GM21529 (cell line): ENCODE results near the gene SYNDIG1.
A peak's percentile ranks its signal among the peaks of the same experiment; 100 is the strongest.
"Not testable (repeated sequence)": the region's sequence is repeated elsewhere in the genome, so short reads cannot be mapped to it uniquely, and the experiment has no call there.

Source experiments
- ATAC-seq: cut with Tn5 transposase; IDR thresholded peaks from one replicate; pipeline ENCODE4 v1.9.1; 2021; ENCODE audit not compliant: unreplicated experiment

The SYNDIG1 gene

GRCh38 chr20:24605937-24606455, 136.6 kb downstream of the SYNDIG1 start:
- ATAC-seq: no peak

GRCh38 chr20:24607402-24607801, 138.0 kb downstream of the SYNDIG1 start:
- no peak for ATAC-seq

GRCh38 chr20:24608926-24609667, 139.7 kb downstream of the SYNDIG1 start:
- ATAC-seq: peak; percentile 75

- ATAC-seq: no peak
Measured at GRCh38 chr20:24609757-24610156, 140.3 kb downstream of the SYNDIG1 start.

GRCh38 chr20:24610341-24611115, 141.1 kb downstream of the SYNDIG1 start:
- no peak for ATAC-seq

GRCh38 chr20:24611360-24612140, 142.1 kb downstream of the SYNDIG1 start:
- no peak for ATAC-seq

- ATAC-seq: no peak
Measured at GRCh38 chr20:24612799-24613775, 143.7 kb downstream of the SYNDIG1 start.

GRCh38 chr20:24614341-24614740, 144.9 kb downstream of the SYNDIG1 start:
- no peak for ATAC-seq

GRCh38 chr20:24615353-24615752, 145.9 kb downstream of the SYNDIG1 start:
- no peak for ATAC-seq

- no peak for ATAC-seq
Measured at GRCh38 chr20:24616258-24617079, 147.0 kb downstream of the SYNDIG1 start.

GRCh38 chr20:24617080-24617432, 147.6 kb downstream of the SYNDIG1 start:
- ATAC-seq: no peak

GRCh38 chr20:24617757-24618450, 148.5 kb downstream of the SYNDIG1 start:
- no peak for ATAC-seq

- no peak for ATAC-seq
Measured at GRCh38 chr20:24618739-24619138, 149.3 kb downstream of the SYNDIG1 start.

GRCh38 chr20:24619212-24619611, 149.8 kb downstream of the SYNDIG1 start:
- ATAC-seq: peak; percentile 57

- no peak for ATAC-seq
Measured at GRCh38 chr20:24620937-24621519, 151.6 kb downstream of the SYNDIG1 start.

- ATAC-seq: no peak
Measured at GRCh38 chr20:24622856-24623255, 153.4 kb downstream of the SYNDIG1 start.

- not testable (repeated sequence) for ATAC-seq
Measured at GRCh38 chr20:24626141-24626540, 156.7 kb downstream of the SYNDIG1 start.

- no peak for ATAC-seq
Measured at GRCh38 chr20:24627291-24627690, 157.9 kb downstream of the SYNDIG1 start.
